ENCODE measurements around the gene TNIK.

The TNIK gene

DNA sequence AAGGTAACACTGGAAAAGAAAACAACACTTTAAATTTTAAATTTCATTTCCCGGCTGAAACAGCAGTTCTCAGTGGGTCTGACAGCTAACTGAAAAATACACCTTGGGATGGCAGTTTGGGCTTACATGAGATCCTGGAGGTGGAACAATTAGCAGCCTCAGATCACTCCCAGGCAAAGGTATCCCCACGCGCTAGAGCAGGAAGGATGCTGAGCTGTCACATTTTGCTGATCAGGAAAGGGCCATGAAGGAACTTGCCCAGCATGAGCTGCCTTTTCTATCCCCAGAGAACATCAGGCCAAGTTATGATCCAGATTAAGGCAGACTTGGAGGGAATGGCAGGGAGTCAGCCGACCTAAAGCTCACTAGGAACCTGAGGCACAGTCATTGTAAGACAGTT is 228.8 kb downstream of the TNIK start:
- Histone ChIP-seq H3K4me1 (ENCODE audit: control insufficient read depth, low read length) (no peaks in the 10 kb centered on the region), H3K4me2 (ENCODE audit: low read length) (no peak overlapping the region), H3K4me3 (ENCODE audit: low read length) (no peak overlapping the region), H3K27me3 (ENCODE audit: control insufficient read depth, low read length) (no peaks in the 10 kb centered on the region), H3K9me3 (ENCODE audit: control insufficient read depth, insufficient read depth, low read length) (no peaks in the 10 kb centered on the region), H3K79me2 (ENCODE audit: control insufficient read depth, low read length) (no peaks in the 10 kb centered on the region), H3K36me3 (ENCODE audit: control insufficient read depth, low read length) (no peaks in the 10 kb centered on the region), H3K27ac (ENCODE audit: low read depth, low read length) (no peak overlapping the region), H4K20me1 (ENCODE audit: control insufficient read depth, insufficient read depth, low read depth, low read length) (no peaks in the 10 kb centered on the region), H3K9me2 (replicated peaks; ENCODE audit: control insufficient read depth, low read length) (no peaks in the 10 kb centered on the region), H3F3A (ENCODE audit: control insufficient read depth, insufficient read depth) (no peaks in the 10 kb centered on the region)
- TF ChIP-seq, protein P1, sequence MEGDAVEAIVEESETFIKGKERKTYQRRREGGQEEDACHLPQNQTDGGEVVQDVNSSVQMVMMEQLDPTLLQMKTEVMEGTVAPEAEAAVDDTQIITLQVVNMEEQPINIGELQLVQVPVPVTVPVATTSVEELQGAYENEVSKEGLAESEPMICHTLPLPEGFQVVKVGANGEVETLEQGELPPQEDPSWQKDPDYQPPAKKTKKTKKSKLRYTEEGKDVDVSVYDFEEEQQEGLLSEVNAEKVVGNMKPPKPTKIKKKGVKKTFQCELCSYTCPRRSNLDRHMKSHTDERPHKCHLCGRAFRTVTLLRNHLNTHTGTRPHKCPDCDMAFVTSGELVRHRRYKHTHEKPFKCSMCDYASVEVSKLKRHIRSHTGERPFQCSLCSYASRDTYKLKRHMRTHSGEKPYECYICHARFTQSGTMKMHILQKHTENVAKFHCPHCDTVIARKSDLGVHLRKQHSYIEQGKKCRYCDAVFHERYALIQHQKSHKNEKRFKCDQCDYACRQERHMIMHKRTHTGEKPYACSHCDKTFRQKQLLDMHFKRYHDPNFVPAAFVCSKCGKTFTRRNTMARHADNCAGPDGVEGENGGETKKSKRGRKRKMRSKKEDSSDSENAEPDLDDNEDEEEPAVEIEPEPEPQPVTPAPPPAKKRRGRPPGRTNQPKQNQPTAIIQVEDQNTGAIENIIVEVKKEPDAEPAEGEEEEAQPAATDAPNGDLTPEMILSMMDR (IDR thresholded peaks at IDR 0.05; ENCODE audit: low read depth, low read length, poor library complexity, severe bottlenecking), result no peak
- no peak for TF ChIP-seq EZH2phosphoT487 (IDR thresholded peaks at IDR 0.05; ENCODE audit: borderline replicate concordance, low read length)

DNA sequence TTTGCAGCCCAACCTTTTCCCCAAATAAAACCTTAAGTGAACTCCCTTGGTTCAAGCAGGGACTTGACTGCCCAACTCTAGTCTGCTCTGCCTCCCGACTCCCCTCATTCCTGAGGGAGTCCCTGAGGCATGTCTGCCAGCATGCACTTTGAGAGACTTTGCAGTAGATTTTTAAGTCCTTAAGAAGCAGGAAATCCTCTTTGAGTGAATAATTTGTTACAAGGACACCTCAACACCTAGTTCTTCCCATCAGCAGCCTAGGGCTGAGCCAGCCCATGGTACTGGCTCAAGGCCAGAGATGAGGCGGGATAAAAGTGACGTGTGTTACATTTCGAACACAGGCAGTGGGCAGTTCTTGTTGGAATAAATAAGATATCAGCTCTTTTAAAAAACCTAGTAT is 229.3 kb downstream of the TNIK start:
- no peaks in the 10 kb centered on the region for H3F3A ChIP-seq (ENCODE audit: control insufficient read depth, insufficient read depth)
- no peaks in the 10 kb centered on the region for H3K9me3 ChIP-seq (ENCODE audit: control insufficient read depth, insufficient read depth, low read length)
- H4K20me1 ChIP-seq (ENCODE audit: control insufficient read depth, insufficient read depth, low read depth, low read length), result no peaks in the 10 kb centered on the region
- no peaks in the 10 kb centered on the region for H3K4me1 ChIP-seq (ENCODE audit: control insufficient read depth, low read length)
- no peak overlapping the region for H3K4me2 ChIP-seq (ENCODE audit: low read length)
- no peaks in the 10 kb centered on the region for H3K79me2 ChIP-seq (ENCODE audit: control insufficient read depth, low read length)
- no peaks in the 10 kb centered on the region for H3K36me3 ChIP-seq (ENCODE audit: control insufficient read depth, low read length)
- H3K4me3 ChIP-seq (ENCODE audit: low read length), result no peak overlapping the region
- TF ChIP-seq EZH2phosphoT487 (IDR thresholded peaks at IDR 0.05; ENCODE audit: borderline replicate concordance, low read length), result no peak
- TF ChIP-seq, protein P1 (IDR thresholded peaks at IDR 0.05; ENCODE audit: low read depth, low read length, poor library complexity, severe bottlenecking), result no peak
- H3K9me2 ChIP-seq (replicated peaks; ENCODE audit: control insufficient read depth, low read length), result no peaks in the 10 kb centered on the region
- H3K27ac ChIP-seq (ENCODE audit: low read depth, low read length), result no peak overlapping the region
- H3K27me3 ChIP-seq (ENCODE audit: control insufficient read depth, low read length), result no peaks in the 10 kb centered on the region

DNA sequence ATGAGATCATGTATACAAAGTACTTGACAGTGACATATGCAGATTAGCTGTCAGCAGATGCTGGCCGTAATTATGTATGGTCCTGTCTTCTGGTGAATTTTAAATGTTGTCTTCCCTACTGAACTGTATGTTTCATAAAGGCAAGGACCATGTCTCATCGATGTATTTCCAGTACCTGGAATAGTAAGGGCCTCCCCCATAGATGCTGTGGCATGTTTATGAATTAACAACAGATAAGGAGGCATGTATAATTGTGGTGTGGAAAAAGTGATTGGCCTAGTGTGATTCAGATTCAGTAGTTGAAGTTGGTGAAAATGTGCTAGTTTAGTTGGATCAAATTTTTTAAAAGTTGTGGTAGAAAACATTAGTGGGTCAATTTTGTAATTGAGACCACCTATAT is 231.0 kb downstream of the TNIK start:
- H3F3A ChIP-seq (ENCODE audit: control insufficient read depth, insufficient read depth), result no peaks in the 10 kb centered on the region
- H3K4me1 ChIP-seq (ENCODE audit: control insufficient read depth, low read length), result no peaks in the 10 kb centered on the region
- H3K9me2 ChIP-seq (replicated peaks; ENCODE audit: control insufficient read depth, low read length), result no peaks in the 10 kb centered on the region
- no peak overlapping the region for H3K4me2 ChIP-seq (ENCODE audit: low read length)
- H3K36me3 ChIP-seq (ENCODE audit: control insufficient read depth, low read length), result no peaks in the 10 kb centered on the region
- no peaks in the 10 kb centered on the region for H3K79me2 ChIP-seq (ENCODE audit: control insufficient read depth, low read length)
- no peak for TF ChIP-seq EZH2phosphoT487 (IDR thresholded peaks at IDR 0.05; ENCODE audit: borderline replicate concordance, low read length)
- TF ChIP-seq, protein P1 (IDR thresholded peaks at IDR 0.05; ENCODE audit: low read depth, low read length, poor library complexity, severe bottlenecking), result no peak
- H3K27ac ChIP-seq (ENCODE audit: low read depth, low read length), result no peak overlapping the region
- H3K27me3 ChIP-seq (ENCODE audit: control insufficient read depth, low read length), result no peaks in the 10 kb centered on the region
- H4K20me1 ChIP-seq (ENCODE audit: control insufficient read depth, insufficient read depth, low read depth, low read length), result no peaks in the 10 kb centered on the region
- no peak overlapping the region for H3K4me3 ChIP-seq (ENCODE audit: low read length)
- no peaks in the 10 kb centered on the region for H3K9me3 ChIP-seq (ENCODE audit: control insufficient read depth, insufficient read depth, low read length)

DNA sequence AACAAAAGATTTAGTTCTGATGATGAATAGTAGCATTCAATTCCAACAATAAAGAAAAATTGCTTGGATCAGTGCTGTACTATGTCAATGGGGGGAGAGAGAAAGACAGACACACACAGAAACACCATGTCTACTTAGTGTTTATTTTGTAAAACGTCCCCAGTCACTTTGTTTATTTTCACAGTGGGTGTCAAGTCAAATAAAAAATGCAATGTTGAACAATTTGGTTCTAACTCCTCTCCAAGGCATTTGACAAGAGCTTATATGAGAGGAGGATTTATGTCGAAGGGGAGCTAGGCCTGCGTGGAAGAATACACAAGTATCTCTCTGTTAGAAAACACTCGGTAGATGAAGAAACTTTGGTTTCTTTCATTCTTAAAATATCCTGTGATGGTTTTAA is 232.0 kb downstream of the TNIK start:
- Histone ChIP-seq H3K36me3 (ENCODE audit: control insufficient read depth, low read length) (no peaks in the 10 kb centered on the region), H3K27me3 (ENCODE audit: control insufficient read depth, low read length) (no peaks in the 10 kb centered on the region), H3F3A (ENCODE audit: control insufficient read depth, insufficient read depth) (no peaks in the 10 kb centered on the region), H3K4me1 (ENCODE audit: control insufficient read depth, low read length) (no peaks in the 10 kb centered on the region), H3K4me2 (ENCODE audit: low read length) (no peak overlapping the region), H3K9me3 (ENCODE audit: control insufficient read depth, insufficient read depth, low read length) (no peaks in the 10 kb centered on the region), H3K27ac (ENCODE audit: low read depth, low read length) (no peak overlapping the region), H3K4me3 (ENCODE audit: low read length) (no peak overlapping the region), H3K9me2 (replicated peaks; ENCODE audit: control insufficient read depth, low read length) (no peaks in the 10 kb centered on the region), H3K79me2 (ENCODE audit: control insufficient read depth, low read length) (no peaks in the 10 kb centered on the region), H4K20me1 (ENCODE audit: control insufficient read depth, insufficient read depth, low read depth, low read length) (no peaks in the 10 kb centered on the region)
- no peak for TF ChIP-seq EZH2phosphoT487 (IDR thresholded peaks at IDR 0.05; ENCODE audit: borderline replicate concordance, low read length)
- TF ChIP-seq, protein P1 (IDR thresholded peaks at IDR 0.05; ENCODE audit: low read depth, low read length, poor library complexity, severe bottlenecking), result no peak

Measured in DOHH2 (cell line).